Activated gamma-delta T cell (primary cell): ENCODE data around the gene TAF4.

Experiments
- DNase-seq: peaks from one replicate; lab custom pipeline; 2025; lab: John Stamatoyannopoulos, UW

TAF4 gene

DNA sequence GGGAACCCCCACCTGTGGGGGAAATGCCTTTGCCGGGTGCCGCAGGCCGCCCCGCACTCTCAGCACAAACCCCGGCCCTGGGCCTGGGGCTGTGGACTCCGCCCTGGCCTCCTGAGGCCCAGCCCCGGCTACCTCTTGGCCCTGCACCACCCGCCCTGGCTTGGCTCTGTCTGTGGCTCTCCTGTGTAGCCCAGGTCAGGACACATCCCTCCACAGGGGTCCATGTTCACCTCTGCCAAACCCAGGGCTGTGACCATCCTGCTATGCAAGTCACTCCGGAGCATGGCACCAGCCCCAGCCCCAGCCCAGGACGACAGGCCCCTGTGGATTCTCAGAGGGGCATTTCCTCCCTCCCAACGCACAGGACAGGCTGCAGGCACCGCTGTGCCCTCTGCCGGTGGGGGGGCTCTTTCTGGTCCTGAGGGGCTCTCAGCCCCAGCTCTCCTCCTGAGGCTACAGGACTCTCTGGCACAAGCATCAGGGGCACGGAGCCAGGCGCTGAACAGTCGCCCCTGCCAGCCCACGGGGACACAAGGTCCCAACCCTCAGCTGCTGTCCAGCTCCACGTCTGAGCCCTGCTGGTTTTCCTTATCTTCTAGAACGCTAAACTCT lies 45.7 kb downstream of the TAF4 start:
- DNase-seq = no peak

DNA sequence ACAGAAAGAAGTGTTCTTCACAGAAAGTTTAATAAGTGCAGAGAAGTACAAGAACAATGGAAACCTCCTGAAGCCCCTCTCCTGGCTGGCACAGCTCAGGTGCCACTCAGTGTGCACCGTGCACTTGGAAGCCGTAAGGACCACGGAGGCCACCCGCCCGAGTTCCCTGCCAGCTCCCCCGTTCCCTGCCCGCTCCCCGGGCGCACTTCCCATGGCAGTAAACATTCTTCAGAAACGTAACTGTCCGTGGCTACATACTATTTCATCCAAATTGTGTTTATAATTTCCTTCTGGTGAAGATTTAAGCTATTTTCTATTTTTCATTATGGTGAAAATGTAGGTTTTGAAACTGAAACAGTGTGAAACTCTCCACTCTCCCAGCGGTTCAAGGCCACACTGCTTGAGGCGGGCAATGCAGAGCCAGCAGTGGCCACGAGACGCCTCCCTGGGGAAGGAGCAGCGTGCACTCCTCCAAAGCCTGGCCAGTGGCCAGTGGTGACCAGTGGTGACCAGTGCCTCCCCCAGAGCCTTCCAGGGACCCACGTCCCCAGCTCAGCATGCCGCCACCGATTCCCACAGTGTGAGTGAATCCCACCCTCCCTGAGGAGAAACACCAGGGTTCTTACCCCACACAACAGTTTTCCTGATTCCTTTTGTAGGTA lies 46.4 kb downstream of the TAF4 start:
- no peak for DNase-seq

DNA sequence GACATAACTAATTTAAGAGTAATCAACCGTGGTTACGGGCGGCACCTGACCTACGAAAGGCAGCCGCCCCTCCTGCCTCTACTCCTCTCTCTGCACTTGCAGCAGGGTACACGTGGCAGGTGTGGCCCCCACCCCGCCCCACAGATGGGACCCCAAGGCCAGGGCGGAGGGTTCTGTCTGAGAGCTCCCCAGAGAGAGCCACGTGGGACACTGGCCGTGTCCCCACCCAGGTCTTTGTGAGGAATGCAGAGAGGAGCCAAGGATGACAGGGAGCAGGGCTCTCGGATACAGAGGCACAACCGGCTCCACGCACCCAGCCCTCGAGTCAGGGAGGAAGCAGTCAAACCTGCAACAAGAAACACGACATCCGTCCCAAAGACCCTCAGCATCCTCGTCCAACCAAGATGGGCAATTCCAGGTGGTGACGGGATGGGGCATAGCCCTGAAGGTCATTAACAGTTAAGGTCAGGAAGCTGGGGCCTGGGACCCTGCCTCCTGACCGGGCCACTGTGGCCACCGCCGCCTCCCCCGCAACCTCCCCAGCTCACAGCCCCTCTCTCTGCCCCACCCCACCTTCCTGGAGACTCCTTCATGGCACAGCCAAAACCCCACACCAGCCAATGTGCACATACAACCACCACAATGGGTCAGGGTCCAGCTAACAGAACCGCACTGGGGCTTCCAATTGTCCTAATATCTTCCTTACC lies 47.1 kb downstream of the TAF4 start:
- DNase-seq = no peak

DNA sequence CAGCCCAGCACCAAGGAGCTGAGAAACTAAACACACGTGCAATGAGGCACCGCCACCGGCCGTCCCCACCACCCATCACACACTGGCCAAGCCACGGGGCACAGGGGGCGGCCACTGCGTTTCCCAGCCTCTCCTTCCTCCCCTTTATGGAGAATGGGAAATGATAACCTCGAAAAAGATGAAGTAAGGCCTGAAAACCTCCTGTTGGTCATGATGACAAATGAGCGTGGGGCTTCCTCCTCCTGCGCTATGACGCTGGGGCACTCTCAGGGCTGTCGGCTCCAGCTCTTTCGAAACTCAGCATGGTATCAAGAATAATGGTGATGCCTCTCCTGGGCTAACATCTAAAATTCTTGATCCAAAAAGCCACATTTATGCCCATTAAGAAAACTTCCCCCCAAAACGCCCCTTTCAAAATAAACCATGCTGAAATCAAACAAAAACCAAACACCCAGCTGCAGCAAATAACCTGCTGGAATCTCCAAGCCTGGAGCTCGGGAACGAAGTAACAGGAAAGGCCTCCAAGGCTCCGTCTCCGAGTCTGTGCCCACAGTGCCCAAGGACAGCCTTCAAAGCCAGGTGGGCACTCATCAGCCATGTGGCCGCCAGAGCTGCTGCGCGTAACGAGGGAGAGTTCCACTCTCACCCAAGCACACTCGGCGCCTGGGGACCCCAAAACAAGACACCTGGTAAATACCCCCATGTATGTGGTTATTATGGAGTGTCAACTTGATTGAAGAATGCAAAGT lies 50.0 kb downstream of the TAF4 start:
- no peak for DNase-seq

DNA sequence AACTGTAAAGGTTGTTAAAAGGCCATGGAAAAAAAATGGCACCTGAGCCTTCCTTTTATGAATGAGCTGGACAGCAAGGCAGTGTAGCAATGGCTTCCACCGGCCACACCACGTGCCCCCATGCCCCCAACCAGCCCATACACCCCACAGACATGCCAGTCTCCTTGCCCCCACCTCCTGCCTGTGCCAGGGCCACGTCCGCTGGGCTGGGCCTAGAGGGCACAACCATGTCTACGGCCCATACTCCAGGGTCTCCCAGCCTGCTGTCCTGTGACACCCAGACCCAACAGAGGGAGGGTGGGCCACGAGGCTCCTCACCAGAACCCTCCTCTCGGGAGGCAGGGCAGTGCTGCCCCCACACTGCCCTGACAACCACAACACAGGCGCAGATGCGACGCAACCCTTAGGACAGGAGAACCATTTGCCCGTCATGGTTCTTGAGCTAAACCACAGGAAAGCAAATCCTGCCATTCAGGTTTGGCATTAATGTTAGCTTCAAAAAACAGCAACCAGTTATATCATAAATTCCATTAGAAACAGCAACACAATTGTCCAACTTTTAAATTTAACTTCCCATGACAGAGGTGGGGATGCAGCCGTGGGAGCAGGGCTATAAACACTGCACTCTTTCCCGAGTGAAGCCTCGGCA lies 50.7 kb downstream of the TAF4 start:
- DNase-seq = no peak

DNA sequence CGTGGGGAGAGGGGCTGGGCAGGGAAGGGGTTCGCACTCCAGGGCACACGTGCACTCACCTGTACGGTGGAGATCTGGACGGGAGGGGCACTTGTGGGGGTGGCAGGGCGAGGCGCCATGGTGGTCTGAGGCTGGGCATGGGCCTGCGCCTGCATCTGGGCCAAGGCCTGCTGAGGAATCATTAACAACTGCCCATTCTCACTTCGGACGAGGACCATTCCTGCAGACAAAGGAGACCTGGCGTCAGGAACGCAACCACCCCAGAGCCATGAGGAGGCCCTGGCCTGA lies 51.2 kb downstream of the TAF4 start:
- no peak for DNase-seq

DNA sequence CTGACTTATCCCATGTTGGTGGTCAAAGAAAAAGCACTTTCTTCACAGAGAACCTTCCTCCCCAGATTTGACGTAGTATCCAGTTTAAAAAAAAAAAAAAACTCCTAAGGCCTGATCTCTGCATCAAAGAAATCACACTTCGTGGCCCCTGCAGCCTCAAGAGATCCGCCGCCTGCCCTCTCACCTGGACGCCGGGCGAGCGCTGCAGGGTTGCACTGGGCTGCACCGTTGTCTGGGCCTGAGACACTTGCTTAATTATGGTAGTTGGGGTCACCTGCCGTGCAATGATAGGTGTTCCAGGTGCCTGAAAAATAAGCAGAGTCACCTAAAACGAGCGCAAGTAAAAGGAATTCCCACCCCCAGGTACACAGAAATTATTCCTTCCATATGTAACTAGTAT lies 53.0 kb downstream of the TAF4 start:
- DNase-seq = no peak

DNA sequence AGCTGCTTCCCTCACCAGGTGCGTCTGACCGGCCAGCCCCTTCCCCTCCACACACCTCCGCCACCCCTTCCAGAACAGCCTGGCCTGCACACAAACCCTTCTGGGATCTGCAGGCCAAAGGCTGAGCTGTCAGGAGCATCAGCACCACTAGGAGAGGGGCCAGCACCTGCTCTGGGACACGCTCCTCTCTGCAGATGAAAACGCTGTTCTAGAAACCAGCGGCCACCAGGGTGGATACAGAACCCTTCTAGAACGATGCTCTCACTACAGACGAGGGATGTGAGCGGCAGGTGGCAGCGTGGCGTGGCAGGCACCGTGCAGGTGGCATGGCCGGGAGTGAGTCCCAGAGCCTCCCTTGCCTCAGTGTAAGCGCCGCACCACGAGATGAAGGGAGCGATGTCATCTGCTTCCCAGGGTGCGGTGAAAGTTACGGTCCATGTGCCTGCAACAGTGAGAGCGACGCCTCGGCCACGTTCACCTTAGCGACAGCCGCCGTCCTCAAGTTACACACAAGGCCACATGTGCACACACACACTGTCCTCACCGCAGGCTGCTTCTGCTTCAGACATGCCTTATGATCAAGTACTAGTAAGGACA lies 53.6 kb downstream of the TAF4 start:
- DNase-seq = no peak

DNA sequence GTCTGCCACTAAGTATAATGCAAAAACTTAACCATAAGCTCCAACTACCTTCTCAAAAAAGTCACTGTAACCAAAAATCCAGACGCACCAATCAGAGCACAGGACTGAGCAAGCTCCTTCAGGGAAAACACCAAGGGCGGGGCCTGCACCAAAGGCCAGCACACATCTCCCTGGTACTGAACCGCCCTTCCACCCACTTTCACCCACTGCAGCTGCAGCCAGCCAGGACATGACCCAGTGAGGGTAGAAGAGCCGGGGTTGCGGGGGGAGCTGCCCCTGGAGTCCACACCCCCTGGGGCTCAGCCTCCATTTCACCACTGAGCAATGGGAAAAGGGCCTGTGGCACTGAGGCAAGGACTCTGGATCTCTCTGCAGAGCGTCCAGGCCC lies 54.3 kb downstream of the TAF4 start:
- DNase-seq = no peak

DNA sequence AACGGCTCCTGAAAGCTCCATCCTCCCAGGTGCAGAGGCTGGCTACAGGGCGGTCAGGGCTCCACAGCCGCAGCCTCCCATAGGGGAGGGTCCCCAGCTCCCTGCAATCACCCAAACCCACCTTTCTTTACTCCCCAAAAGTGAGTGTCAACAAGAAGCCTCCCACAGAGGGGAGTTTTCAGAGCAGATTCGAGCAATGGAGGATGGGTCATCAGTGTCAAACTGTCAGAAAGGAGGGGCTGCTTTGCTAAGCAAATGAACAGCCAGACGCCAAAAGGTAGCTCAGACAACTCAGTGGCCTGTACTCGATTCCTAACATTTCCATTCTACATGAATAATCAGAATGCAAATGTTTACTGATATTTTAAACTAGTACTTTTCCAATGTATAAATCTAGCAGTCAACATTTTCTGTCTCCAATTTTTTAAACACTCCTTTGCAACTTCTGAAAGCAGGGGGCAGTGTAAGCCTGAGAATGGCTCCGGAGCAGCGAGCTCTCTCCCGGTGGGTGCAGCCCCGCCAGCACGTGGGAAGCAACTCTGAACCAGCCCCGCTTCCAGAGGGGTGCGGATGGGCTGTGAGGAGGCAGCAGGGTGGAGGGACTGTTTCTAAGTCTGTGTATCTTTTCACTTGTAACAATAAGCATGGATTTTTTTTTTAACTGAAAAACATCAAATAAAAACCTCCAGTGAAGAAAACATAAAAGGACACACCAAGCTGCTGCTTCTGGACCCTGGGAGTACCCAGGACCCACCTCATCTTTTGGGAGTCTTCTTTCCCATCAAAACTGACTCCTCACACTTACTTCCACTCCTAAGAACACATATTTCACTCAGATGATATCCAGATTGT lies 54.9 kb downstream of the TAF4 start:
- DNase-seq = no peak

DNA sequence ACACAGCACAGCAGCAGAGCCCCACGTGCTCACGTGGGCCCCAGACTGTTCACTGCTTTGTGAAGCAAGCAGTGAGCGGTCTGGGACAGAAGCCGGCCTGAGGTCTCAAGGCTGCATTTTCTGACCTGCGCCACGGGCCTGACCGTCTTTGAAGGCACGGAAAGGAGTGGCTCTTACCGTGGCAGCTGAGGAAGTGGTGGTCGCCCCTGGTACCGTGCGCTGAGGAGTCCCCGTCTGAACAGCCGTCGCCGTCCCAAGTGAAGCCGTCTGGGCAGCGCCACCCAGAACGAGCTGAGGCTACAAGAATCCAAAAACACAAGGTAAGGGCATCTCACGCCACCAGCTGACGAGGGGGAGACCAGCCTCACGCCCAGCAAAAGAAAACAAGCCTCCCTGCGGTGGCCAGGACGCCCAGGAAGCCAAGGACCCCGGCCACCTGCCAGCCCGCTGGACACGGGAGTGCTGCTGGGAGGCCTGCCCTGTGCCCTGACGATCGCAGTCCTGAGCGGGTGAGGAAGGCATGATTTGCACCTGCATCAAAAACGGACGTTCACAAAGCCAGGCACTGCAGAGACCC lies 55.7 kb downstream of the TAF4 start:
- no peak for DNase-seq

DNA sequence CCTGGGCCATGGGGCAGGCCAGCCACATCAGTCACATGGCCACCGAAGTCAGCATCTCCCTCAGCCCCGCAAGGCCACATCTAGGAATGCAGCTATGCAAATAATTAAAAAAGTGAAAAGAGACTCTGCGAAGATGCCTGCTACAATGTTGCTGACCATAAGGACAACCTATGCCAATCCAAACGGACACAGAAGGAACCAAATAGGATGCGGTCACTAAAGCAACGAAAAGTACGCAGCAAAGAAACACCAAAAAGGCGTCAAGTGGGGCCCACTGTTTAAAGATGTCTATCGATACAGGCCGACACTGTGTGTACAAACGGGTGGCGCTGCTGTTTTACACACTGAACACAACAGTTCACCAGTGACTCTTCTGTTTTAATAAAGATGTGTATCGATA lies 56.4 kb downstream of the TAF4 start:
- no peak for DNase-seq

DNA sequence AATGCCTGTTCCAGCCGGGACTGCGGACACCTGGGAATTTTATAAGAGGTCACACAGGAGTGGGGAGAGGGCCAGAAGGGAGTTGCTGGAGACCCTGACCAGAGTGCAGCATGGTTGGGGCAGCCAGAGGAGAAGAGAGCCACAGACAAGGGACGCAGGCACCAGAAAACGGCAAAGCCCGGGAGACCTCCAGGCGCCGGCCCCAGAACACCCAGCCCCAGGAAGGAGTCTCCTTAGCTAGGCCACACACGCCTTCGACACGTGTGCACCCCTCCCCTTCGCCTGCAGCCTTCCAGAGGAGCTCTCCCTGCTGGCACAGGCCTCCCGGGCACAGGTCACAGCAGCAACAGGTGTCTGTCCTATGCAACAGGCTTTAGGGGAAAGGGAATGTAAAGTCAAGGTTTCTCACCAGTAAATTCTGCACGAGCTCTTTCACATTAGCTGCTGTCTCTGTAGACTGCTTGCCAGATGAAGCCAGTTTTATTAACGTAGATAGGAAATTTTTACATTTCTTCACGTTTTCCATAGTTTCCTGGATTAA lies 57.0 kb downstream of the TAF4 start:
- no peak for DNase-seq

DNA sequence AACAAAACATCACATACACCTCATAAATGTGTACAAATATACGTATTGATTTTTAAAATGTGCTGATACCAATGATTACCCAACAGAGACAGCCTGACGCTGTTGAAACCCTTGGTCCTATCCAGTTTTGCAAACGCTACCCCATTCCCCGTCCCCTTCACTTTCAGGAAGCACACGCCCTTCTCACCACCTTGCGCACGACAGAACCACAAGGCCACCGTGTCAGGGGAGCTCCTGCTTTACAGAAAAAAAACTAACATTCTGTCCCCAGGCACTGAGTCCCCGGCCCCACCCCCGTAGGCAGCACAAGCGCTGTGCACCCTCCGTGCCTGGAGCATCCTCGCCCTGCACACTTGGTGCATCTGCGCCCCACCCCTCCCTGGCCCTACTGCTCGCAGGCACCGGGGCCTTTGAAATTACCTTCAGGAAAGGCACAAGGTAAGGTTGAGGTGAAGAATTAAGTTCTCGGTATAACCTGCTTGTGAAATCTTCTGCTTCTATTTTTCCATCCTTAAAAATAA lies 58.5 kb downstream of the TAF4 start:
- DNase-seq = no peak

DNA sequence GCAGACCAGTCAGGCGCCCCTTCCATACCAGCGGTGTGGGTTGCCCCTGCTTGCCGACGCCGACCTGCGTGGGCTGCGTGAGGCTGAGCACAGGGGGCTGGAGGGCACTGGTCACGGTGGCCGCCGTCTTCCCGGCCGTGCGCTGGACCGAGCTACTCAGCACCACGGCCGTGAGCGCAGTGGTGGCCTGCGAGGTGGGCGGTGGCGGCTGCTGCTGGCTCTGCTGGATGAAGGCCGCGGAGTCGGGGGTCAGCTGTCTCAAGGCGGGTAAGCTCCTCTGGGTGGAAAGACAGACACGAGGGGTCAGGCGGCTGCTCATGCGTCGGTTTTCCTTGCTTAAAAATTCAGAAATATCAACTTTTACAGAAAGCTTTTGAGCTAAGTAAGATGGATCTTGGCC lies 59.2 kb downstream of the TAF4 start:
- DNase-seq = no peak

DNA sequence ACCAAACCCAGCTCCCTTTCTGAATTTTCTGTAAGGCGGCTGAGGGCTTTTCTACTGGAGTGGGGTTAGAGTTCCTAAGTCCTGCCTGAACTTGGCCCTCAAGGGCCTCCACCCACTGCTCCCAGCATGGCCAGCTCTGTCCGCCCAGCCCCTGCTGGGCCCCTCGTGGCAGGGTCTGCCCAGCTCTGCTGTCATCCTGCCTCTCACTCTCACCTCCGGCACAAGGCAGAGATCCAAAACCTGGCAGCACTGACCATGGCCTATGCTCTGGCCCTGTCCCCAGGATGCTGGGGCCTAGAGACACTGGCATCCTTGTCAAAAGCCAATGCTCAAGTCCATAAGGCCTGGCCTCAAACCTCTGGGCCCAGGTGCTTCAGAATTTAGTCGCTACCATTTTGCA lies 61.1 kb downstream of the TAF4 start:
- DNase-seq = no peak

DNA sequence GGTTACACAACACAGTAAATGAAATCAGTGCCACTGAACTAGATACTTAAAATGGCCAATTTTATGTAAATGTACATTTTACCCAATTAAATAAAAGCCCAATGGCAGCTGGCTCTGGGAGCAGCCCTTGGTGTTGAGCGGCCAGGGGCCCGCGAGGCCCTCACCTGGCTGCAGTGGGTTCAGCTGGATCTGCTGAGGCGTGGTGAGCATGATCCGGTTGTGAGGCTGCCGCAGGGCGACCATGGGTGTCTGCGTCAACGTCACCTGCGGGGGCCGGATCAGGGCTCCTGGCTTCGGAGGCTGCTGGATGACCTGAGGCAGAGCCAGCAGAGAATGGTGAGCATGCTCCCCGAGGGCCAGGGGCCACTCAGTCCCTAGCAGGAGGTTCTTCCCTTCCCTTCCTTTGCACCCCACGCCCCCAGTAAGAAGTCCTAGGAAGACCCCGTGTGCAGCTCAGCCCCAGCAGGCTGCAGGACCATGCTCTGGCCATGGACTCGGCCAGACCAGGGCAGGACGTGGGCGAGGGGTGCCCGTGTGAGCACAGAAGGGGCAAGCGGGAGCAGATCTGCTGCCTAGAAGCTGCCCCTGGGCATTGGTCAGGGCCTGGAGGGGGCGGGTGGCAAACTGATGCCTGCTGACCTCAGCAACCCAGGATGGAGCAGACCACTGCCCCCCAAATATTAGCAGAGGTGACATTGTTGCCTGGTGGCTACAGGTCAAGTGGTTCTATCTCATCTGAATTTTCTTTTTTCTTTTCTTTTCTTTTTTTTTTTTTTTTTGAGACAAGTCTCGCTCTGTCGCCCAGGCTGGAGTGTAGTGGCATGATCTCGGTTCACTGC lies 61.9 kb downstream of the TAF4 start:
- DNase-seq = no peak

DNA sequence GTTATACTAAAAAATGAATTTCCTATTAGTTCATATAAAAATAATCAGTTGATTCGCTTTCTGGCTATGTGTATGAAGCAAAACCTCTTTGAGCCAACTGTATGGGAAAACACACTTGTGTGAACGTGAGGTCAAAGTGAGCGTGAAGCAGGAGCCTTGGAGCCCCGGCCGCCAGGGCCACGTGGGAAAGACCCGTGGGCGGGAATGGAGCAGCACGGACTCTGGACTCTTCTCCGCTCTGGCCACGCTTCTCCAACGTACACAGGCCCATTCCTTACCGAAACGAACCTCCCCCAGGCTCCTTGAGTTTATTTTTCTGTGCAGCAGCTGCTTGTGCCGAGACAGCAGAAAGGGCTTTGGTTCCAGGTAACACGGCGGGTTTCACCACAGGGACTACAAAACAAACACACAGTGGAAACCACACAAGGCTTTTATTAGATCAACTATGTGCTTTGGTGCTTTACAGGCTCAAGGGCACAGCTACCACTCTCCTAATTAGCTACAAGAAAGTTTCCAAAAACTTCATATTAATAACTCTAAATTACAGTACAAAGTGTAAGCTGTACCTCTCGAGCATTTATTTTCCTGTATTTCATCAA lies 62.7 kb downstream of the TAF4 start:
- no peak for DNase-seq

DNA sequence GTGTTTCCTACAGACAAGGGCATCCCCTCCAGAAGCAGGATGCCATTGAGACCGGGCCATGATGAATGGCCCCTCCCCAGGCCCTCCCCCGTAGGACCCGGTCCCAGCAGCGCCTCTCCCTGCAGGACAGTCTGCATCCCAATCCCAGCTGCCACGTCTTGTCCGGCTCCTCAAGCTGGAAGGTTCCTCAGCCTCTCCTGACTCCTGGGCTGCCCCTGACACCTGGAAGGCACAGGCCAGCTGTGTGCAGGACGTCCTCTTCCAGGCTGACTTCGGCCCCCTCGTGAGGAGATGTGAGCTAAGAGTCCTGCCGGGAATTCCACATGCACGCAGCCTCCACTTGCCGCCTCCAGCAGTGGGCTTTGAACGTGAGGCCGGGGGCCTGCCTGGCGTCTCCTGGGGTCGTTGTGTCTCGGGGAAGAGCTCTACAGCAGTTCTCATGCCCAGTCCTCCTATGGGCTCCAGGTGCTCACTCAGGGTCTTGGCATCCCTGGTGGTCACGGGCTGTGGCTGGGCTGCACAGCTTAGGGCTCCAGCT lies 64.4 kb downstream of the TAF4 start:
- no peak for DNase-seq
